Omental fat pad (tissue), 4 donors: Measurements from ENCODE around the gene TBC1D14. TPM values are rescaled to one million over a fixed set of nuclear protein-coding genes. Genes with fewer than 3 reads are reported as not detected.
"Not testable (repeated sequence)": the region's sequence is repeated elsewhere in the genome, so short reads cannot be mapped to it uniquely, and the experiment has no call there.

Source experiments
- ATAC-seq: fragments of 150-250 bp; one replicate; pipeline ENCODE4 v1.9.1; 2016; ENCODE audit warnings: mild to moderate bottlenecking, moderate library complexity; ENCODE audit not compliant: low FRiP score
- DNase-seq: peaks from one replicate; pipeline ENCODE4 v3.0.0-alpha.2; 2019; ENCODE audit warnings: low spot score
- total RNA-seq, 4 donors: library from RNA; depleted of rRNA; stranded (reverse); fragments of >200 nt; gene quantifications; one replicate each; pipeline ENCODE4 v1.1.0, GENCODE V29; 2016
- TF ChIP-seq, protein P1 (sequence below), 3 donors: fragments of 450-650 bp; IDR thresholded peaks; one replicate each; pipeline ENCODE4 v1.5.1; 2016 to 2017; ENCODE audit warnings: antibody characterized with exemption in 3 of 3, mild to moderate bottlenecking in 3 of 3, moderate library complexity in 2 of 3

The TBC1D14 gene
- total RNA-seq, 4 donors from 2014 or later, result 38.0 to 58.2 (median 56.8) TPM

DNA sequence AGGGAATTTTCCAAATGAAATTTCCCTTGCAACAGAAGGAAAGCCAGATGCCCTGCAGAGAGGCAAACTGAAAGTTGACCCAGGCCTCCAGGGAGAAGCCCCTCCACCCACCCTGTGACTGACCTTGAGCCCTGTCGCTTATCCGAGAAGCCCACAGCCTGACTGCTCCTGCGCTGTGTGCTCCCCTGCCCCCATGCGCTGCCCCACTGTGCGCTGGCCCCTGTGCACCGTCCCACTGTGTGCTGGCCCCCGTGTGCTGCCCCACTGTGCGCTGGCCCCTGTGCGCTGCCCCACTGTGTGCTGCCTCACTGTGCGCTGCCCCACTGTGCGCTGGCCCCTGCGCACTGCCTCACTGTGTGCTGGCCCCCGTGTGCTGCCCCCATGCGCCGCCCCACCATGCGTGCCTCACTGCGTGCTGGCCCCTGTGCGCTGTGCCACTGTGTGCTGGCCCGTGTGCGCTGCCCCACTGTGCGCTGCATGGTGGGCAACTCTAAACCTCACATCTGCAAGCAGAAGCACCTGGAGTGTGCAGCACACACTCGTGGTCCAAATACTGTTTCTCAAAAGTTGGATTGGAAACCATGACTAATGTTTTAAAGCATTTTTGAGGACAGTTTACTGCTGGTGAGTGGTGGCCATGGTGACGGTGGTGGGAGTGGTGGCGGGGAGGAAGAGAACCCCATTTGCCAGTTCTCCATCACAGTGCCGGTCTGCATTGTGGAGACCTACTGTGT, 166.5 kb downstream of the TBC1D14 start:
- TF ChIP-seq, protein P1, sequence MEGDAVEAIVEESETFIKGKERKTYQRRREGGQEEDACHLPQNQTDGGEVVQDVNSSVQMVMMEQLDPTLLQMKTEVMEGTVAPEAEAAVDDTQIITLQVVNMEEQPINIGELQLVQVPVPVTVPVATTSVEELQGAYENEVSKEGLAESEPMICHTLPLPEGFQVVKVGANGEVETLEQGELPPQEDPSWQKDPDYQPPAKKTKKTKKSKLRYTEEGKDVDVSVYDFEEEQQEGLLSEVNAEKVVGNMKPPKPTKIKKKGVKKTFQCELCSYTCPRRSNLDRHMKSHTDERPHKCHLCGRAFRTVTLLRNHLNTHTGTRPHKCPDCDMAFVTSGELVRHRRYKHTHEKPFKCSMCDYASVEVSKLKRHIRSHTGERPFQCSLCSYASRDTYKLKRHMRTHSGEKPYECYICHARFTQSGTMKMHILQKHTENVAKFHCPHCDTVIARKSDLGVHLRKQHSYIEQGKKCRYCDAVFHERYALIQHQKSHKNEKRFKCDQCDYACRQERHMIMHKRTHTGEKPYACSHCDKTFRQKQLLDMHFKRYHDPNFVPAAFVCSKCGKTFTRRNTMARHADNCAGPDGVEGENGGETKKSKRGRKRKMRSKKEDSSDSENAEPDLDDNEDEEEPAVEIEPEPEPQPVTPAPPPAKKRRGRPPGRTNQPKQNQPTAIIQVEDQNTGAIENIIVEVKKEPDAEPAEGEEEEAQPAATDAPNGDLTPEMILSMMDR (IDR thresholded peaks at IDR 0.05), result no peak
- ATAC-seq (no peak), DNase-seq (no peak)

GRCh38 chr4:7076696-7077082, 167.1 kb downstream of the TBC1D14 start:
- TF ChIP-seq, protein P1 (IDR thresholded peaks at IDR 0.05), result no peak
- ATAC-seq, result no peak
- DNase-seq, result no peak

GRCh38 chr4:7077371-7077770, 167.7 kb downstream of the TBC1D14 start:
- TF ChIP-seq, protein P1 (IDR thresholded peaks at IDR 0.05), result no peak
- no peak for DNase-seq
- no peak for ATAC-seq

GRCh38 chr4:7078025-7078424, 168.4 kb downstream of the TBC1D14 start:
- DNase-seq, result no peak
- ATAC-seq, result no peak
- TF ChIP-seq, protein P1 (IDR thresholded peaks at IDR 0.05), result no peak

- not testable (repeated sequence) for ATAC-seq
Measured at GRCh38 chr4:7079483-7079882, 169.9 kb downstream of the TBC1D14 start.

GRCh38 chr4:7079909-7080308, 170.3 kb downstream of the TBC1D14 start:
- not testable (repeated sequence) for DNase-seq, ATAC-seq

More at GRCh38 chr4:7079483-7079882, 169.9 kb downstream of the TBC1D14 start:
- not testable (repeated sequence) for DNase-seq

Other genes starting within 250 kb of the TBC1D14 start
- 10 to 100 TPM in 1 of 4 donors, 1 to 10 TPM in 1, under 1 TPM in 1, not detected in 1; 0.60 to 10.9 (median 1.1) TPM for gene S100P, start 215.9 kb upstream of the TBC1D14 start, total RNA-seq
- 10 to 100 TPM; 42.7 to 56.3 (median 45.9) TPM for gene MRFAP1L1, start 200.0 kb upstream of the TBC1D14 start, total RNA-seq
- gene BLOC1S4, start 193.7 kb upstream of the TBC1D14 start, total RNA-seq, result 10 to 100 TPM; 12.3 to 23.3 (median 13.9) TPM
- 10 to 100 TPM; 26.4 to 29.8 (median 27.0) TPM for gene KIAA0232, start 127.1 kb upstream of the TBC1D14 start, total RNA-seq
- gene TADA2B, start 133.5 kb downstream of the TBC1D14 start, total RNA-seq, result 10 to 100 TPM; 12.2 to 20.5 (median 16.5) TPM
- gene GRPEL1, start 158.2 kb downstream of the TBC1D14 start, total RNA-seq, result 10 to 100 TPM; 25.4 to 62.1 (median 33.8) TPM